Measurements from ENCODE around the gene DCST2. TPM values are rescaled to one million over a fixed set of nuclear protein-coding genes. Genes with fewer than 3 reads are reported as not detected.

Gene DCST2
- total RNA-seq, 1 experiment from 2014 or later, result 0.61 TPM

- peaks cover 37% of the 10 kb centered on the region for H3K36me3 Mint-ChIP-seq (ENCODE audit: insufficient read depth, unreplicated experiment)
- no TSS peak for BruUV-seq (replicated peaks)
- no peak overlapping the region for H3K27ac Mint-ChIP-seq (ENCODE audit: unreplicated experiment)
- H3K27me3 Mint-ChIP-seq (ENCODE audit: insufficient read depth, unreplicated experiment), result no peaks in the 10 kb centered on the region
- DNase-seq, result no peak
- H3K4me1 Mint-ChIP-seq (ENCODE audit: low read depth, unreplicated experiment), result peaks cover 32% of the 10 kb centered on the region
- intact Hi-C loops (cut with micrococcal nuclease; ENCODE audit: unreplicated experiment), result no loop called here
- no peaks in the 10 kb centered on the region for H3K27me3 ChIP-seq (replicated peaks; ENCODE audit: control insufficient read depth, insufficient read depth, low read length)
- H3K4me1 ChIP-seq, result peaks cover 12% of the 10 kb centered on the region
- no peak overlapping the region for H3K4me3 ChIP-seq (ENCODE audit: low read depth, low read length)
- TF ChIP-seq CTCF (IDR thresholded peaks at IDR 0.05; ENCODE audit: insufficient read depth in 1 of 2, low read depth in 1 of 2, low read length in 1 of 2, severe bottlenecking in 1 of 2, unreplicated experiment in 1 of 2), result no peak
- CTCF ChIA-PET, result interaction anchor here (0.5 kb wide), 1 partner anchor 26 kb away, joined by 3 read pairs; no protein-coding TSS in a partner anchor
- no peaks in the 10 kb centered on the region for H3K36me3 ChIP-seq (ENCODE audit: control insufficient read depth, insufficient read depth, low read length)
- no peaks in the 10 kb centered on the region for H3K9me3 ChIP-seq
- no peaks in the 10 kb centered on the region for H3K9me3 Mint-ChIP-seq (ENCODE audit: unreplicated experiment)
- no peak overlapping the region for H3K4me3 Mint-ChIP-seq (ENCODE audit: unreplicated experiment)
- POLR2A ChIA-PET, result no interaction called here
Observed at GRCh38 chr1:155022927-155023236, 10.7 kb downstream of the DCST2 start.

GRCh38 chr1:155022136-155022926 lies 11.2 kb downstream of the DCST2 start:
- ChIA-PET CTCF (interaction anchor here (0.5 kb wide), 1 partner anchor 25 kb away, joined by 3 read pairs; no protein-coding TSS in a partner anchor), POLR2A (no interaction called here)
- H3K36me3 Mint-ChIP-seq (ENCODE audit: insufficient read depth, unreplicated experiment), result peaks cover 43% of the 10 kb centered on the region
- intact Hi-C loops (cut with micrococcal nuclease; ENCODE audit: unreplicated experiment), result no loop called here
- no peak for TF ChIP-seq CTCF (IDR thresholded peaks at IDR 0.05; ENCODE audit: insufficient read depth in 1 of 2, low read depth in 1 of 2, low read length in 1 of 2, severe bottlenecking in 1 of 2, unreplicated experiment in 1 of 2)
- H3K9me3 ChIP-seq, result no peaks in the 10 kb centered on the region
- peaks cover 17% of the 10 kb centered on the region for H3K4me1 ChIP-seq
- no peaks in the 10 kb centered on the region for H3K36me3 ChIP-seq (ENCODE audit: control insufficient read depth, insufficient read depth, low read length)
- no peak for DNase-seq
- no peaks in the 10 kb centered on the region for H3K27me3 Mint-ChIP-seq (ENCODE audit: insufficient read depth, unreplicated experiment)
- H3K4me1 Mint-ChIP-seq (ENCODE audit: low read depth, unreplicated experiment), result peaks cover 35% of the 10 kb centered on the region
- no TSS peak for BruUV-seq (replicated peaks)
- peak overlapping the region; percentile 7 for H3K4me3 Mint-ChIP-seq (ENCODE audit: unreplicated experiment)
- no peak overlapping the region for H3K4me3 ChIP-seq (ENCODE audit: low read depth, low read length)
- peak overlapping the region; percentile 29 for H3K27ac Mint-ChIP-seq (ENCODE audit: unreplicated experiment)
- H3K9me3 Mint-ChIP-seq (ENCODE audit: unreplicated experiment), result no peaks in the 10 kb centered on the region
- no peaks in the 10 kb centered on the region for H3K27me3 ChIP-seq (replicated peaks; ENCODE audit: control insufficient read depth, insufficient read depth, low read length)

- H3K27me3 ChIP-seq (replicated peaks; ENCODE audit: control insufficient read depth, insufficient read depth, low read length), result no peaks in the 10 kb centered on the region
- H3K27me3 Mint-ChIP-seq (ENCODE audit: insufficient read depth, unreplicated experiment), result no peaks in the 10 kb centered on the region
- peaks cover 42% of the 10 kb centered on the region for H3K4me1 Mint-ChIP-seq (ENCODE audit: low read depth, unreplicated experiment)
- H3K4me1 ChIP-seq, result peaks cover 22% of the 10 kb centered on the region
- ChIA-PET POLR2A (no interaction called here), CTCF (interaction anchor here (0.5 to 1.3 kb wide), 10 partner anchors 16 to 66 kb away, joined by 3 to 11 read pairs (median 5); partner anchors contain the start of genes ADAM15, LENEP and PBXIP1)
- H3K36me3 Mint-ChIP-seq (ENCODE audit: insufficient read depth, unreplicated experiment), result peaks cover 62% of the 10 kb centered on the region
- H3K4me3 ChIP-seq (ENCODE audit: low read depth, low read length), result no peak overlapping the region
- no peaks in the 10 kb centered on the region for H3K9me3 ChIP-seq
- H3K36me3 ChIP-seq (ENCODE audit: control insufficient read depth, insufficient read depth, low read length), result peaks cover 1% of the 10 kb centered on the region
- no peak for DNase-seq
- intact Hi-C loops (cut with micrococcal nuclease; ENCODE audit: unreplicated experiment), result no loop called here
- H3K27ac Mint-ChIP-seq (ENCODE audit: unreplicated experiment), result peak overlapping the region; percentile 45
- no peaks in the 10 kb centered on the region for H3K9me3 Mint-ChIP-seq (ENCODE audit: unreplicated experiment)
- no TSS peak for BruUV-seq (replicated peaks)
- TF ChIP-seq CTCF (IDR thresholded peaks at IDR 0.05; ENCODE audit: insufficient read depth in 1 of 2, low read depth in 1 of 2, low read length in 1 of 2, severe bottlenecking in 1 of 2, unreplicated experiment in 1 of 2), result no peak
- H3K4me3 Mint-ChIP-seq (ENCODE audit: unreplicated experiment), result no peak overlapping the region
Observed at GRCh38 chr1:155019377-155020245, 14.0 kb downstream of the DCST2 start.
